Right ventricle myocardium inferior (tissue), 1 donor: Measurements from ENCODE around the gene PPM1F. TPM values are rescaled to one million over a fixed set of nuclear protein-coding genes. Genes with fewer than 3 reads are reported as not detected.
"Not testable (repeated sequence)": the region's sequence is repeated elsewhere in the genome, so short reads cannot be mapped to it uniquely, and the experiment has no call there.

Experiments used
- ATAC-seq: fragments of 200-7000 bp; cut with Tn5 transposase; one replicate; pipeline ENCODE4 v1.9.1; 2020; ENCODE audit warnings: mild to moderate bottlenecking, moderate library complexity
- DNase-seq: peaks from one replicate; pipeline ENCODE4 v3.0.0; 2021; ENCODE audit errors: missing footprints
- intact Hi-C: fragments of 100-400 bp; cut with DNase I; formaldehyde crosslinking; loops from one replicate; pipeline ENCODE4 v1.11.0; 2022
- total RNA-seq: library from RNA; stranded (reverse); fragmentation: NEBNext Ultra II Directional; extraction: Animal tissue kit (Norgen Biotek cat#: 25700); gene quantifications from one replicate; pipeline ENCODE4 v1.2.1, GENCODE V29; 2021
- donor health status: DM: no; HTN: yes; CAD: no; lungs with severe emphysema.

Gene PPM1F
- total RNA-seq, 1 donor from 2014 or later, result 18.9 TPM

DNA sequence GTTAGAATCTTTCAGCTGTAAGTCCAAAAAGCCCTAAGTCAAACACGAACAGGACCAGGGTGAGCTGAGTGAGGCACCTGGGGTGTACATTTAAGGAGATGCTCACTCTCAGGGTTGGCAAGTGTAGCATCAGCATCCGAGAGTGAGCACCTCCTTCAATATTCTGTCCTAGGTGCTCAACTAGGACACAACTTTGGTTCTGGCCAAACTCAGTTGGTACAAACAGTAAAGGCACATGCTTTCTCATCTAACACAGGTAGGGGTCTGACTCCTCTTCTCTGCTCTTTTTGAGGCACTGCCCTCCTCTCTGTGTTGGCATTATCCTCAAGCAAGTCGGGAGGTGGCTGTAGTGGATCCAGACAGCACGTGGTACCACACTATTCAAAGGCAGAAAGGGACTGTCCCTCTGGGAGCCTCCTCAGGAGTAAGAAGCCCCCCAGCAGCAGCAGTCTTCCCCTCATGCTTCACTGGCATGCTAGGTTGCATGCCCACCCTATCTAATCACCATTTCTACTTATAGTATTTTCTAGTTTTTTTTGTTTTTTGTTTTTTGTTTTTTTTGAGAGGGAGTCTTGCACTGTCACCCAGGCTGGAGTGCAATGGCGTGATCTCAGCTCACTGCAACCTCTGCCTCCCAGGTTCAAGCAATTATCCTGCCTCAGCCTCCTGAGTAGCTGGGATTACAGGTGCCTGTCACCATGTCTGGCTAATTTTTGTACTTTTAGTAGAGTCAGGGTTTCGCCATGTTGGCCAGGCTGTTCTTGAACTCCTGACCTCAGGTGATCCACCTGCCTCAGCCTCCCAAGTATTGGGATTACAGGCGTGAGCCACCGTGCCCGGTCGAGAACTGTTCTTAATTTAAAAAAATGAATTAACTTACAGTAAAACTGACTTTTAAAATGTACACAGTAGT, 70.6 kb downstream of the PPM1F start:
- no peak for DNase-seq
- no peak for ATAC-seq
- intact Hi-C loops, result no loop called here

DNA sequence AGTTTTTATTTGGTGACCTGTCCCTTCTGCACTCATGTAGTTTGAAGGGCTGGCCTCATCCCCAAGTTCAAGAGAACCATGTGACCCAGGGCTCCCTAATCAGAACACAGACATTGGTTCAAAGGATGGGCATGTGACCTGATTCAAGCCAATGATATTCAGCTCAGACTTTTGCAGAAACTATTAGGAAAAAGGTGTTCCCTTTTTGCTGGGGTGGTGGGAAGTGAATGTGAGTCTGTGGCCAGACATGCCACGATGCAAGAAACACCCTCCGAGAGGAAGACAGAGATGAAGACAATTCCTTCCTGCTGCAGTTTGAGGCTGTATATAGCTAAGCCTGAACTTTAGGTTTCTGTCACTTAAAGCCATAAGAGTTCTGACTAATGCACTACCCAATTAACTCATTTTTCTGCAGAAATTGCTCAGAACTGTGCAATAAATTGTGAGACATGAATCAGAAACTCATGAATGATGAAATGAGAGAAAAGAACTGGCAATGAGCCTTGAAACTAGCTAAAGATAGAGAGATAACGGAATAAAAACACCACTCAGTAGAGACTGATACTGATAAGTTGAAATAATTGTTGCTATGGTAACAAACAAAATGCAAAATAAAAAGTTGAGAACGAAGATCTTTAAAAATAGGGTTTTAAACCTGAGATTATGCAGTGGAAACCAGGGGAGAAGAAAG, 76.0 kb downstream of the PPM1F start:
- ATAC-seq, result no peak
- no peak for DNase-seq
- intact Hi-C loops, result no loop called here

DNA sequence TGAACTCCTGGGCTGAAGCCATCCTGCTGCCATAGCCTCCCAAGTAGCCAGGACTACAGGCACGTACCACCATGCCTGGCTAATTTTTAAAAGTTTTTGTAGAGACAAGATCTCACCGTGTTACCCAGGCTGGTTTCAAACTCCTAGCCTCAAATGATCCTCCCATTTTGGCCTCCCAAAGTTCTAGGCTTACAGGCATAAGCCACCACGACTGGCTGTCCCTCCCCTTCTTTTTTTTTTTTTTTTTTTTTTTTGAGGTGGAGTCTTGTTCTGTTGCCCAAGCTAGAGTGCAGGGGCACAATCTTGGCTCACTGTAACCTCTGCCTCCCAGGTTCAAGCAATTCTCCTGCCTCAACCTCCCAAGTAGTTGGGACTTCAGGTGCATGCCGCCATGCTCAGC, 77.7 kb downstream of the PPM1F start:
- DNase-seq, intact Hi-C loops: not testable (repeated sequence)

DNA sequence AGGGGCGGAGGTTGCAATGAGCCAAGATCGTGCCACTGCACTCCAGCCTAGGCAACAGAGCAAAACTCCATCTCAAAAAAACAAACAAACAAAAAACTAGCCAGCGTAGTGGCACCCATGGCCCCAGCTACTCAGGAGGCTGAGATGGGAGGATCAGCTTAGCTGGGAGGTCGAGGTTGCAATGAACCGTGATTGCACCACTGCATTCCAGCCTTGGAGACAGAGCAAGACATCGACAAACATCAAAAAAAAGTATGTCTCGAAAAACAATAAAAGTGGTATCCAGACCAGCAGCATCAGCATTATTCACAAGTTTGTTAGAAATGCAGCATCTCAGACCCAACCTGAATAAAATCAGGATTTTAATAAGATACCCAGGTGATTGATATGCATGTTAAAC, 79.0 kb downstream of the PPM1F start:
- no peak for DNase-seq
- no peak for ATAC-seq
- intact Hi-C loops, result no loop called here

More for the DNA sequence above, 77.7 kb downstream of the PPM1F start:
- ATAC-seq, result not testable (repeated sequence)

DNA sequence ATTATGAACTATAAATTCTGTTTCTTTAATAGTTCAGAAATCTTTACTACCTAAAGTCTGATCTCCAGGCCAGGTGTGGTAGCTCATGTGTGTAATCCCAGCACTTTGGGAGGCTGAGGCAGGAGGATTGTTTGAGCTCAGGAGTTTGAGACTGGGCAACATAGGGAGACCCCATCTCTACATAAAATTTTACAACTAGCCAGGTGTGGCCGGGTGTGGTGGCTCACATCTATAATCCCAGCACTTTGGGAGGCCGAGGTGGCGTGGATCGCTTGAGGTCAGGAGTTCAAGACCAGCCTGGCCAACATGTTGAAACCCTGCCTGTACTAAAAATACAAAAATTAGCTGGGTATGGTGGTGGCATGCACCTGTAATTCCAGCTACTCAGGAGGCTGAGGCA, 79.9 kb downstream of the PPM1F start:
- ATAC-seq, intact Hi-C loops, DNase-seq: not testable (repeated sequence)

Other genes starting within 250 kb of the PPM1F start
- 4.4 TPM for gene YPEL1, start 217.1 kb downstream of the PPM1F start, total RNA-seq
- gene MAPK1, start 85.2 kb downstream of the PPM1F start, total RNA-seq, result 79.2 TPM
- 10.4 TPM for gene TOP3B, start 29.9 kb upstream of the PPM1F start, total RNA-seq